ENCODE measurements around the gene ITM2B.

GRCh38 chr13:48278806-48279205, 45.8 kb downstream of the ITM2B start:
- TF ChIP-seq CTCF (conservative IDR thresholded peaks at IDR 0.05; ENCODE audit: low read depth, low read length), result no peak
- no peak for TF ChIP-seq EZH2phosphoT487 (IDR thresholded peaks at IDR 0.05; ENCODE audit: borderline replicate concordance, low read length)
- no peak for TF ChIP-seq EZH2 (IDR thresholded peaks at IDR 0.05; ENCODE audit: low read length, unreplicated experiment)
